ENCODE results near the gene LIPG.

DNA sequence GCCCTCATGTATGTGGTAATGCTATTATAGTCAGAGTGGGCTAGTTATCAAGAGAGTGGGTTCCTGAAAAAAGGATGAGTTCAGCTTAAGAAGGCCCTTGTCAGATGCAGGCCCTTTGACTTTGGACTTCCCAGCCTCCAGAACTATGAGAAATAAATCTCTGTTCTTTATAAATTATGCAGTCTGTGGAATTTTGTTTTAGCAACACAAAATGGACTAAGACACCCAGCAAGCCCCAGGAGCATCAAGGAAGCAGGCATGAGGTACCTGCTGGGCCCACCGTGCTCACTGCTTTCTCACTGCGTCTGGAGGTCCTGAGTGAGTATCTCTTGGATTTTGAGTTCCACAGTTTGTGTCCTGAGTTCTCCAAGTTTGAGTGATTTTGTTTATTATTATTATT lies 35.9 kb upstream of the LIPG start:
- TF ChIP-seq, protein P1, sequence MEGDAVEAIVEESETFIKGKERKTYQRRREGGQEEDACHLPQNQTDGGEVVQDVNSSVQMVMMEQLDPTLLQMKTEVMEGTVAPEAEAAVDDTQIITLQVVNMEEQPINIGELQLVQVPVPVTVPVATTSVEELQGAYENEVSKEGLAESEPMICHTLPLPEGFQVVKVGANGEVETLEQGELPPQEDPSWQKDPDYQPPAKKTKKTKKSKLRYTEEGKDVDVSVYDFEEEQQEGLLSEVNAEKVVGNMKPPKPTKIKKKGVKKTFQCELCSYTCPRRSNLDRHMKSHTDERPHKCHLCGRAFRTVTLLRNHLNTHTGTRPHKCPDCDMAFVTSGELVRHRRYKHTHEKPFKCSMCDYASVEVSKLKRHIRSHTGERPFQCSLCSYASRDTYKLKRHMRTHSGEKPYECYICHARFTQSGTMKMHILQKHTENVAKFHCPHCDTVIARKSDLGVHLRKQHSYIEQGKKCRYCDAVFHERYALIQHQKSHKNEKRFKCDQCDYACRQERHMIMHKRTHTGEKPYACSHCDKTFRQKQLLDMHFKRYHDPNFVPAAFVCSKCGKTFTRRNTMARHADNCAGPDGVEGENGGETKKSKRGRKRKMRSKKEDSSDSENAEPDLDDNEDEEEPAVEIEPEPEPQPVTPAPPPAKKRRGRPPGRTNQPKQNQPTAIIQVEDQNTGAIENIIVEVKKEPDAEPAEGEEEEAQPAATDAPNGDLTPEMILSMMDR (IDR thresholded peaks at IDR 0.05) = no peak
- no peak for TF ChIP-seq POLR2AphosphoS5 (IDR thresholded peaks at IDR 0.05; ENCODE audit: low read depth, low read length)
